Osteoblast (primary cell): ENCODE data around the gene CWC25. TPM values are rescaled to one million over a fixed set of nuclear protein-coding genes. Genes with fewer than 3 reads are reported as not detected.
A peak's percentile ranks its signal among the peaks of the same experiment; 100 is the strongest.

Experiments used
- DNase-seq: peaks from one replicate; pipeline ENCODE4 v3.0.0; 2011; ENCODE audit warnings: low spot score, mixed read lengths; ENCODE audit not compliant: insufficient read length; ENCODE audit errors: missing footprints
- H2AFZ ChIP-seq: 2 replicates; pipeline ENCODE4 v1.6.0; 2011; ENCODE audit warnings: mild to moderate bottlenecking, low read length
- H3K27ac ChIP-seq: 2 replicates; pipeline ENCODE4 v1.5.1; 2011; ENCODE audit warnings: mild to moderate bottlenecking, low read depth, low read length, moderate library complexity
- H3K27me3 ChIP-seq: 2 replicates; pipeline ENCODE4 v1.6.0; 2012; ENCODE audit warnings: mild to moderate bottlenecking, control low read depth, inconsistent platforms, low read length, moderate library complexity; ENCODE audit not compliant: insufficient read depth
- H3K36me3 ChIP-seq: 2 replicates; pipeline ENCODE4 v1.5.1; 2011; ENCODE audit warnings: mild to moderate bottlenecking, low read length, control low read depth, moderate library complexity; ENCODE audit not compliant: insufficient read depth
- H3K4me1 ChIP-seq: 2 replicates; pipeline ENCODE4 v1.5.1; 2011; ENCODE audit warnings: mild to moderate bottlenecking, low read length, control low read depth, moderate library complexity; ENCODE audit not compliant: insufficient read depth
- H3K4me2 ChIP-seq: 2 replicates; pipeline ENCODE4 v1.6.0; 2011; ENCODE audit warnings: mild to moderate bottlenecking, low read length; ENCODE audit not compliant: insufficient read depth
- H3K4me3 ChIP-seq: fragments of 200-600 bp; sonication (generic); 3 replicates; pipeline ENCODE4 v1.5.1; 2012; ENCODE audit warnings: mild to moderate bottlenecking, low read length, inconsistent platforms; ENCODE audit not compliant: insufficient read depth
- H3K79me2 ChIP-seq: 2 replicates; pipeline ENCODE4 v1.6.0; 2012; ENCODE audit warnings: mild to moderate bottlenecking, low read length, control low read depth, inconsistent platforms; ENCODE audit not compliant: insufficient read depth
- H3K9me3 ChIP-seq: 2 replicates; pipeline ENCODE4 v1.5.1; 2011; ENCODE audit warnings: low read depth, low read length, control low read depth
- H4K20me1 ChIP-seq: 2 replicates; pipeline ENCODE4 v1.6.0; 2012; ENCODE audit warnings: mild to moderate bottlenecking, low read length, control low read depth; ENCODE audit not compliant: insufficient read depth
- CTCF ChIP-seq: IDR thresholded peaks from 2 replicates; pipeline ENCODE4 v1.5.1; 2011; ENCODE audit warnings: mild to moderate bottlenecking, low read depth, low read length, moderate library complexity; ENCODE audit errors: extremely low read depth
- total RNA-seq: library from RNA; depleted of rRNA; stranded (reverse); fragments of >200 nt; gene quantifications from 2 replicates; pipeline ENCODE4 v1.2.3, GENCODE V29; 2012

CWC25 gene
- total RNA-seq, 1 donor: 10.9 TPM

- Histone ChIP-seq H3K36me3 (peaks cover 54% of the 10 kb centered on the region), H3K27me3 (no peaks in the 10 kb centered on the region), H3K79me2 (peaks cover 38% of the 10 kb centered on the region), H3K27ac (peak overlapping the region; percentile 95), H4K20me1 (peaks cover 17% of the 10 kb centered on the region), H2AFZ (peak overlapping the region; percentile 70), H3K4me1 (peaks cover 15% of the 10 kb centered on the region), H3K9me3 (no peaks in the 10 kb centered on the region), H3K4me2 (peak overlapping the region; percentile 82), H3K4me3 (peak overlapping the region; percentile 45)
- peak; percentile 92 for DNase-seq
- peak; percentile 65 for TF ChIP-seq CTCF
Measured at GRCh38 chr17:38815576-38816193, 9.4 kb downstream of the CWC25 start.

GRCh38 chr17:38809828-38810227 lies 15.3 kb downstream of the CWC25 start:
- no peaks in the 10 kb centered on the region for H3K27me3 ChIP-seq
- peaks cover under 1% of the 10 kb centered on the region for H4K20me1 ChIP-seq
- H3K4me3 ChIP-seq: no peak overlapping the region
- DNase-seq: no peak
- H3K4me2 ChIP-seq: no peak overlapping the region
- no peak overlapping the region for H2AFZ ChIP-seq
- H3K36me3 ChIP-seq: peaks cover 65% of the 10 kb centered on the region
- no peak for TF ChIP-seq CTCF
- no peaks in the 10 kb centered on the region for H3K4me1 ChIP-seq
- peaks cover 3% of the 10 kb centered on the region for H3K79me2 ChIP-seq
- H3K9me3 ChIP-seq: no peaks in the 10 kb centered on the region
- H3K27ac ChIP-seq: no peak overlapping the region

GRCh38 chr17:38800237-38800760 lies 24.8 kb downstream of the CWC25 start:
- Histone ChIP-seq H3K27ac (peak overlapping the region; percentile 93), H3K27me3 (no peaks in the 10 kb centered on the region), H3K36me3 (peaks cover 36% of the 10 kb centered on the region), H3K4me3 (peak overlapping the region; percentile 90), H2AFZ (peak overlapping the region; percentile 13), H3K9me3 (no peaks in the 10 kb centered on the region), H3K79me2 (peaks cover 41% of the 10 kb centered on the region), H3K4me1 (peaks cover 20% of the 10 kb centered on the region), H3K4me2 (peak overlapping the region; percentile 76), H4K20me1 (peaks cover 30% of the 10 kb centered on the region)
- no peak for TF ChIP-seq CTCF
- no peak for DNase-seq

- no peaks in the 10 kb centered on the region for H3K27me3 ChIP-seq
- DNase-seq: peak; percentile 99
- peak within 1 kb of the TSS; percentile 93 for H3K4me2 ChIP-seq
- peaks cover 46% of the 10 kb centered on the region for H3K79me2 ChIP-seq
- peak within 1 kb of the TSS; percentile 78 for H2AFZ ChIP-seq
- peaks cover 35% of the 10 kb centered on the region for H3K36me3 ChIP-seq
- H3K27ac ChIP-seq: peak within 1 kb of the TSS; percentile 93
- no peak for TF ChIP-seq CTCF
- no peaks in the 10 kb centered on the region for H3K9me3 ChIP-seq
- H4K20me1 ChIP-seq: peaks cover 35% of the 10 kb centered on the region
- peaks cover 20% of the 10 kb centered on the region for H3K4me1 ChIP-seq
- peak within 1 kb of the TSS; percentile 90 for H3K4me3 ChIP-seq
Measured at GRCh38 chr17:38799501-38800236, 25.5 kb downstream of the CWC25 start, which contains the start of gene PIP4K2B. TSS of gene PIP4K2B (minus strand) at chr17:38799556. CDS start at chr17:38799424, 132 bp downstream.
